Muscle of leg (tissue), 9 donors: Measurements from ENCODE around the gene MIOX. TPM values are rescaled to one million over a fixed set of nuclear protein-coding genes. Genes with fewer than 3 reads are reported as not detected.

Source experiments
- polyA plus RNA-seq, 8 donors: library from polyadenylated mRNA; unstranded; fragments of 120-200 nt; gene quantifications; one replicate each; pipeline versions ENCODE4 v1.2.1 to v1.2.3, GENCODE V29; 2013; ENCODE audit warnings: inconsistent platforms in 1 of 8, low replicate concordance in 1 of 8; ENCODE audit not compliant: insufficient read length in 8 of 8, insufficient read depth in 1 of 8
- total RNA-seq: library from RNA; stranded (reverse); fragments of 120-200 nt; gene quantifications from one replicate; pipeline ENCODE4 v1.2.4, GENCODE V29; 2013

The MIOX gene
- total and polyA plus RNA-seq, 9 donors: 0.08 to 0.12 (median 0.10) TPM; not detected in 5

Other genes starting within 250 kb of the MIOX start
- gene TUBGCP6, start 241.8 kb upstream of the MIOX start, total RNA-seq: 26.2 TPM
- 10 to 100 TPM; 21.4 to 35.3 (median 26.4) TPM for gene TUBGCP6, start 241.8 kb upstream of the MIOX start, polyA plus RNA-seq
- 11.5 TPM for gene HDAC10, start 235.6 kb upstream of the MIOX start, total RNA-seq
- gene HDAC10, start 235.6 kb upstream of the MIOX start, polyA plus RNA-seq: 10 to 100 TPM; 10.8 to 23.7 (median 16.9) TPM
- gene MAPK12, start 225.2 kb upstream of the MIOX start, total RNA-seq: 25.6 TPM
- gene MAPK12, start 225.2 kb upstream of the MIOX start, polyA plus RNA-seq: 10 to 100 TPM in 7 of 8 donors, 1 to 10 TPM in 1; 9.4 to 37.8 (median 19.1) TPM
- gene MAPK11, start 216.5 kb upstream of the MIOX start, total RNA-seq: 4.5 TPM
- gene MAPK11, start 216.5 kb upstream of the MIOX start, polyA plus RNA-seq: 1 to 10 TPM; 6.1 to 8.7 (median 6.8) TPM
- gene PLXNB2, start 179.2 kb upstream of the MIOX start, total RNA-seq: 36.9 TPM
- gene PLXNB2, start 179.2 kb upstream of the MIOX start, polyA plus RNA-seq: 100 to 1,000 TPM in 2 of 8 donors, 10 to 100 TPM in 6; 72.1 to 110 (median 94.2) TPM
- 2.0 TPM for gene DENND6B, start 159.8 kb upstream of the MIOX start, total RNA-seq
- gene DENND6B, start 159.8 kb upstream of the MIOX start, polyA plus RNA-seq: 1 to 10 TPM; 3.9 to 7.1 (median 4.8) TPM
- gene PPP6R2, start 143.5 kb upstream of the MIOX start, total RNA-seq: 36.4 TPM
- 10 to 100 TPM; 29.8 to 41.5 (median 36.2) TPM for gene PPP6R2, start 143.5 kb upstream of the MIOX start, polyA plus RNA-seq
- gene SBF1, start 11.8 kb upstream of the MIOX start, total RNA-seq: 36.5 TPM
- 10 to 100 TPM; 34.6 to 49.7 (median 45.2) TPM for gene SBF1, start 11.8 kb upstream of the MIOX start, polyA plus RNA-seq
- gene ADM2, start 5.3 kb upstream of the MIOX start, total RNA-seq: 0.40 TPM
- under 1 TPM; 0.23 to 0.81 (median 0.54) TPM for gene ADM2, start 5.3 kb upstream of the MIOX start, polyA plus RNA-seq
- gene LMF2, start 20.8 kb downstream of the MIOX start, total RNA-seq: 27.0 TPM
- gene LMF2, start 20.8 kb downstream of the MIOX start, polyA plus RNA-seq: 10 to 100 TPM; 35.5 to 54.1 (median 44.9) TPM
- gene NCAPH2, start 21.4 kb downstream of the MIOX start, total RNA-seq: 34.8 TPM
- gene NCAPH2, start 21.4 kb downstream of the MIOX start, polyA plus RNA-seq: 10 to 100 TPM; 30.7 to 40.3 (median 37.6) TPM
- 0.40 TPM for gene SCO2, start 38.7 kb downstream of the MIOX start, total RNA-seq
- gene SCO2, start 38.7 kb downstream of the MIOX start, polyA plus RNA-seq: 1 to 10 TPM in 6 of 8 donors, under 1 TPM in 2; 0.71 to 7.0 (median 3.3) TPM
- 3.2 TPM for gene TYMP, start 43.2 kb downstream of the MIOX start, total RNA-seq
- gene TYMP, start 43.2 kb downstream of the MIOX start, polyA plus RNA-seq: 1 to 10 TPM; 3.4 to 5.8 (median 4.1) TPM
- gene KLHDC7B, start 59.0 kb downstream of the MIOX start, total RNA-seq: not detected
- gene KLHDC7B, start 59.0 kb downstream of the MIOX start, polyA plus RNA-seq: under 1 TPM in 4 of 8 donors, not detected in 4; 0.03 to 0.35 (median 0.07) TPM
- gene SYCE3, start 76.1 kb downstream of the MIOX start, total RNA-seq: not detected
- not detected for gene SYCE3, start 76.1 kb downstream of the MIOX start, polyA plus RNA-seq
- gene CPT1B, start 91.6 kb downstream of the MIOX start, total RNA-seq: 46.2 TPM
- 10 to 100 TPM; 24.5 to 66.6 (median 42.7) TPM for gene CPT1B, start 91.6 kb downstream of the MIOX start, polyA plus RNA-seq
- gene CHKB, start 96.0 kb downstream of the MIOX start, total RNA-seq: 47.5 TPM
- gene CHKB, start 96.0 kb downstream of the MIOX start, polyA plus RNA-seq: 10 to 100 TPM; 38.6 to 61.7 (median 47.2) TPM
- 0.22 TPM for gene MAPK8IP2, start 113.9 kb downstream of the MIOX start, total RNA-seq
- gene MAPK8IP2, start 113.9 kb downstream of the MIOX start, polyA plus RNA-seq: under 1 TPM; 0.34 to 0.68 (median 0.55) TPM
- gene ARSA, start 141.3 kb downstream of the MIOX start, total RNA-seq: 8.4 TPM
- gene ARSA, start 141.3 kb downstream of the MIOX start, polyA plus RNA-seq: 10 to 100 TPM; 11.4 to 21.9 (median 15.2) TPM
- gene SHANK3, start 186.0 kb downstream of the MIOX start, total RNA-seq: 4.3 TPM
- 10 to 100 TPM; 11.9 to 25.1 (median 16.6) TPM for gene SHANK3, start 186.0 kb downstream of the MIOX start, polyA plus RNA-seq